GM12891 (cell line): ENCODE data around the gene KCNT1.

Experiments
- DNase-seq: peaks from one replicate; pipeline ENCODE4 v3.0.0; 2011; ENCODE audit warnings: low spot score; ENCODE audit not compliant: insufficient read length
- FAIRE-seq: peaks from 2 replicates; lab custom pipeline; 2011; peaks lifted over from hg19 to GRCh38; lab: Jason Lieb, UNC
- PAX5 ChIP-seq: IDR thresholded peaks from 2 replicates; pipeline ENCODE4 v1.6.1; 2011; ENCODE audit warnings: low read length, moderate library complexity, mild to moderate bottlenecking; ENCODE audit not compliant: insufficient read depth, severe bottlenecking
- POLR2A ChIP-seq: IDR thresholded peaks from 2 replicates; pipeline ENCODE4 v1.6.1; 2011; ENCODE audit warnings: low read depth, low read length, control low read depth
- POLR2AphosphoS5 ChIP-seq: IDR thresholded peaks from 2 replicates; pipeline ENCODE4 v1.6.1; 2011; ENCODE audit warnings: low read depth, low read length, control low read depth
- POU2F2 ChIP-seq: IDR thresholded peaks from 2 replicates; pipeline ENCODE4 v1.6.1; 2011; ENCODE audit warnings: low read depth, mild to moderate bottlenecking, control low read depth, low read length, moderate library complexity
- SPI1 ChIP-seq: IDR thresholded peaks from 2 replicates; pipeline ENCODE4 v1.6.1; 2011; ENCODE audit warnings: low read depth, low read length, control low read depth
- TAF1 ChIP-seq: IDR thresholded peaks from 2 replicates; pipeline ENCODE4 v1.6.1; 2011; ENCODE audit warnings: low read depth, low read length, control low read depth

KCNT1 gene

GRCh38 chr9:135814421-135815095 is 112.6 kb downstream of the KCNT1 start:
- DNase-seq (no peak), FAIRE-seq (no peak)
- TF ChIP-seq PAX5 (no peak), POLR2A (no peak), POU2F2 (no peak), SPI1 (no peak), TAF1 (no peak), POLR2AphosphoS5 (no peak)

- FAIRE-seq (no peak), DNase-seq (no peak)
- TF ChIP-seq TAF1 (no peak), SPI1 (no peak), POLR2A (no peak)
Observed at GRCh38 chr9:135815413-135815812, 113.4 kb downstream of the KCNT1 start.

GRCh38 chr9:135815830-135816650 is 114.1 kb downstream of the KCNT1 start:
- TF ChIP-seq POLR2AphosphoS5 (no peak), SPI1 (no peak), PAX5 (no peak), POLR2A (no peak), TAF1 (no peak), POU2F2 (no peak)
- FAIRE-seq = no peak
- no peak for DNase-seq

GRCh38 chr9:135816651-135816970 is 114.6 kb downstream of the KCNT1 start:
- no peak for TF ChIP-seq SPI1
- TF ChIP-seq POU2F2 = no peak
- no peak for TF ChIP-seq PAX5
- TF ChIP-seq TAF1 = no peak
- no peak for TF ChIP-seq POLR2A
- no peak for TF ChIP-seq POLR2AphosphoS5
- DNase-seq = no peak
- FAIRE-seq = no peak

GRCh38 chr9:135817951-135818717 is 116.1 kb downstream of the KCNT1 start:
- no peak for TF ChIP-seq TAF1
- TF ChIP-seq POLR2AphosphoS5 = no peak
- TF ChIP-seq POU2F2 = no peak
- no peak for TF ChIP-seq POLR2A
- no peak for TF ChIP-seq PAX5
- no peak for TF ChIP-seq SPI1

GRCh38 chr9:135818718-135819475 is 116.9 kb downstream of the KCNT1 start:
- DNase-seq (no peak), FAIRE-seq (no peak)
- TF ChIP-seq POLR2AphosphoS5 (no peak), TAF1 (no peak), PAX5 (no peak)

More at GRCh38 chr9:135817951-135818717, 116.1 kb downstream of the KCNT1 start:
- FAIRE-seq = no peak
- no peak for DNase-seq

GRCh38 chr9:135819905-135820304 is 117.9 kb downstream of the KCNT1 start:
- no peak for TF ChIP-seq POU2F2
- TF ChIP-seq POLR2A = no peak
- no peak for TF ChIP-seq TAF1
- TF ChIP-seq SPI1 = no peak
- no peak for TF ChIP-seq PAX5
- no peak for TF ChIP-seq POLR2AphosphoS5
- no peak for DNase-seq
- no peak for FAIRE-seq

- no peak for FAIRE-seq
- no peak for DNase-seq
- TF ChIP-seq POLR2AphosphoS5 = no peak
Observed at GRCh38 chr9:135820661-135821060, 118.7 kb downstream of the KCNT1 start.

- TF ChIP-seq POLR2AphosphoS5 (no peak), POU2F2 (no peak), PAX5 (no peak), SPI1 (no peak), POLR2A (no peak), TAF1 (no peak)
- no peak for DNase-seq
- FAIRE-seq = no peak
Observed at GRCh38 chr9:135821116-135821515, 119.1 kb downstream of the KCNT1 start.
